HEK293T (cell line): Measurements from ENCODE around the gene SPAG16.

Source experiments
- ARNT ChIP-seq: fragments of 450-650 bp; IDR thresholded peaks from 2 replicates; pipeline ENCODE4 v1.6.1; 2017; ENCODE audit warnings: mild to moderate bottlenecking
- BHLHE40 ChIP-seq: fragments of 450-650 bp; IDR thresholded peaks from 2 replicates; pipeline ENCODE4 v1.6.1; 2016; ENCODE audit warnings: mild to moderate bottlenecking, moderate library complexity, borderline replicate concordance
- CTBP1 ChIP-seq: fragments of 450-650 bp; IDR thresholded peaks from 2 replicates; pipeline ENCODE4 v1.6.1; 2016; ENCODE audit warnings: borderline replicate concordance
- NFRKB ChIP-seq: fragments of 450-650 bp; IDR thresholded peaks from 2 replicates; pipeline ENCODE4 v1.6.1; 2016; ENCODE audit warnings: mild to moderate bottlenecking, moderate library complexity
- TF ChIP-seq, protein P1 (sequence below): fragments of 450-650 bp; IDR thresholded peaks from 2 replicates; pipeline ENCODE4 v1.6.1; 2016

DNA sequence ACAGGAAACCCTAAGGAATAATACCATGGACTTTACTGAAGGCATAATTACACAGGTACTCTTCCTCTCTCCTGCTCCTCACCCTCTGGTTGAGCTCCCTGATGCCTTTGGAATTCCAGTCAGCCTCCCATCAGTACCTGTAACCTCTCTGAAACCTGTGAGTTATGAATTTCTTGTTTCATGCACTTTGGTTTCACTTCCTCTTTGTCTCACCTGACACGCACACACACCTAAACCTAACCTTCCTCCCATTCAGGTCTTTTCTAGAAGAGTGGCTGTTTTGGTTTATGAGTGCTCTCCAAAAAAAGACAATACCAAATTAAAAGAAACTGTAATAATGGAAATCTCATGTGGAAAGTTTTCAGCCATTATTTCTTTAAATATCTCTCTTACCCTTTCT is 675.3 kb downstream of the SPAG16 start:
- TF ChIP-seq CTBP1 (no peak), ARNT (no peak), BHLHE40 (no peak), NFRKB (no peak)
- TF ChIP-seq, protein P1, sequence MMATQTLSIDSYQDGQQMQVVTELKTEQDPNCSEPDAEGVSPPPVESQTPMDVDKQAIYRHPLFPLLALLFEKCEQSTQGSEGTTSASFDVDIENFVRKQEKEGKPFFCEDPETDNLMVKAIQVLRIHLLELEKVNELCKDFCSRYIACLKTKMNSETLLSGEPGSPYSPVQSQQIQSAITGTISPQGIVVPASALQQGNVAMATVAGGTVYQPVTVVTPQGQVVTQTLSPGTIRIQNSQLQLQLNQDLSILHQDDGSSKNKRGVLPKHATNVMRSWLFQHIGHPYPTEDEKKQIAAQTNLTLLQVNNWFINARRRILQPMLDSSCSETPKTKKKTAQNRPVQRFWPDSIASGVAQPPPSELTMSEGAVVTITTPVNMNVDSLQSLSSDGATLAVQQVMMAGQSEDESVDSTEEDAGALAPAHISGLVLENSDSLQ = no peak
